ENCODE data around the gene ITIH2.

DNA sequence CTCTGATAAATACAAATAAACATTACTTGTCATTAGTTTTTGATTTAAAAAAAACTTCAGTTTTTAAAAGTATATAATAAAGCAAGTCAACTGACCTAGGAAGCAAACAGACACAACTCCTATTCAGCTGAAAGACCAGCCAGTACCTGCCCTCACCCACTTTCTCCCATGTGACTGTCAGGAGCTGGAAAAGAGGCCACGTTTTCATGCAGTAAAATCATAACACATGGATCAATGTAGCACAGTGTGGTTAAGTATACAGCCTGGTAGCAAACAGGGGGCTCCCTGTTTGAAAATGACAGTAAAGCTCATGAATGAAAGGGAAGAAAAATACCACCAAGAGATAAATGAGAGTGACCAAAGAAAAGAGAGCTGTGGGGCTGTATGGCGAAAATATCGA, 63.1 kb downstream of the ITIH2 start:
- TF ChIP-seq, protein P1, sequence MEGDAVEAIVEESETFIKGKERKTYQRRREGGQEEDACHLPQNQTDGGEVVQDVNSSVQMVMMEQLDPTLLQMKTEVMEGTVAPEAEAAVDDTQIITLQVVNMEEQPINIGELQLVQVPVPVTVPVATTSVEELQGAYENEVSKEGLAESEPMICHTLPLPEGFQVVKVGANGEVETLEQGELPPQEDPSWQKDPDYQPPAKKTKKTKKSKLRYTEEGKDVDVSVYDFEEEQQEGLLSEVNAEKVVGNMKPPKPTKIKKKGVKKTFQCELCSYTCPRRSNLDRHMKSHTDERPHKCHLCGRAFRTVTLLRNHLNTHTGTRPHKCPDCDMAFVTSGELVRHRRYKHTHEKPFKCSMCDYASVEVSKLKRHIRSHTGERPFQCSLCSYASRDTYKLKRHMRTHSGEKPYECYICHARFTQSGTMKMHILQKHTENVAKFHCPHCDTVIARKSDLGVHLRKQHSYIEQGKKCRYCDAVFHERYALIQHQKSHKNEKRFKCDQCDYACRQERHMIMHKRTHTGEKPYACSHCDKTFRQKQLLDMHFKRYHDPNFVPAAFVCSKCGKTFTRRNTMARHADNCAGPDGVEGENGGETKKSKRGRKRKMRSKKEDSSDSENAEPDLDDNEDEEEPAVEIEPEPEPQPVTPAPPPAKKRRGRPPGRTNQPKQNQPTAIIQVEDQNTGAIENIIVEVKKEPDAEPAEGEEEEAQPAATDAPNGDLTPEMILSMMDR (IDR thresholded peaks at IDR 0.05; ENCODE audit: low read depth, low read length), result no peak
- TF ChIP-seq EZH2phosphoT487 (IDR thresholded peaks at IDR 0.05; ENCODE audit: low read depth), result no peak
